Activated gamma-delta T cell treated with anti-CD3 and anti-CD28 coated beads, Interleukin-2, amount 50 U/mL, for 16 hours (primary cell): ENCODE measurements around the gene RPP14.

Source experiments
- DNase-seq: peaks from one replicate; pipeline ENCODE4 v3.0.0-alpha.2; 2020; ENCODE audit warnings: low read depth

Gene RPP14

GRCh38 chr3:58357402-58357801 lies 51.4 kb downstream of the RPP14 start:
- no peak for DNase-seq

DNA sequence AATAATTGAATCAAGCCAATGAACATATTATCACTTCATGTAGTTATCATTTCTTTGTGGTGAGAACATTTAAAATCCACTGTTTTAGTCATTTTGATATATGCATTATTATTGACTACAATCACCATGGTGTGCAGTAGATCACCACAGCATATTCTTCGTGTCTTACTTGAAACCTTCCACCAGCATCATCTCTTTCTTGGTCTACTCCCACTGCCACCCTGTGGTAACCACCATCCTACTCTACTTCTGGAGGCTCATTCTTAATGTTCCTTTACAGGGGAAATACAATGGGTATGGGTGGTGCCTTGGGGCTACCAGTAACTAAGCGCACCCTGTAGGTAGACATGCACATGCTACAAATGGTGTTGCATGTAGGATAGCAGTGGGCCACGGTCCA lies 52.0 kb downstream of the RPP14 start:
- DNase-seq: no peak

DNA sequence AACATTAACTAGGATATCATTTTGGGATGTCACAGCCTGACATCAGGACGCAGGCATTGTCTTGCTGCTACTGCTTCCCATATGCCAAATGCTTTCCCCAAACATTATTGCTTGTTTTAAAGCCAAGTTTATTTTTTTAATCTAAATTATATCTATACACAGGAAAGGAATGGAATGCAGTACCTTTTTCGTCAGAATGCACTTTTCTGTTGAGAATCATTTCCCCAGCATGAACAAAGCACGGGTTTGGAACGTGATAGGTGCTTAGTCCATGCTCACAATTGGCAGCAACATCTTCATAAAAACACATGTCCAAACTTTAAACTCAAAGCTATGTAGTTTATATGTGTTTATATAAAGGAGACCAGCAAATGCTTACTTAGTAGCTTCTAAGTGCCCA lies 52.8 kb downstream of the RPP14 start:
- no peak for DNase-seq

GRCh38 chr3:58359621-58360020 lies 53.6 kb downstream of the RPP14 start:
- DNase-seq: no peak

DNA sequence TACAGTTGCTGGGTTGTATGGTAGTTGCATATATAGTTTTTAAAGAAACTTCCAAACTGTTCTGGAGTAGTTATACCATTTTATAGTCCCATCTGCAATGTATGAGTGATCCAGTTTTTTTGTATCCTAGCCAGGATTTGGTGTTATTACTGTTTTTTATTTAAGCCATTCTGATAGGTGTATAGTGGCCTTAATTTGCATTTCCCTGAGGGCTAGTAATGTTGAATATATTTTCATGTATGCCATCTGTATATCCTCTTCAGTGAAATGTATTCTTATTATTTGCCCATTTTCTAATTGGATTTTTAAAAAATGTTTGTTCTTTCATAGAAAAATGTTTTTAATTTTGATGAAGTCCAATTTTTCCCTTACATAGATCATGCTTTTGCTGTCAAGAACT lies 55.8 kb downstream of the RPP14 start:
- no peak for DNase-seq

DNA sequence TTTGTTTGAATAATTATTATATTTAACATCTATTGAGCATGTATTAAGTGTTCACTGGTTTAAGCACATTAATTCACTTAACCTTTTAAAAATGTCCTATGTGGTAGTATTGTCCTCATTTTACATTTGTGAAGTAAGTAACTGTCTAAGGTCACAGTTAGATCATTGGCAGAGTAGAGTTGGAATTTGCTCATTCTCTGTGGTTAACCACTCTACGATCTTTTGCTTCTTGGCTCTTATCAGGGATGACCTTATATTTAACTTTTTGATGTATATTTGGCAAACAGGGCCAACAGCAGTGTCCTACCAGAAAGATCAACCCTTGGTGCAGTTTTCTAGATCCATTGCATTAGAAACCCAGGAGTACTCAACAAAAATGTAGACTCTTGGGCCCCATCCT lies 60.7 kb downstream of the RPP14 start:
- no peak for DNase-seq

- no peak for DNase-seq
These were observed 63.0 kb downstream of the RPP14 start for GRCh38 chr3:58369038-58369437.
